ENCODE measurements around the gene EHBP1. TPM values are rescaled to one million over a fixed set of nuclear protein-coding genes. Genes with fewer than 3 reads are reported as not detected.

Gene EHBP1
- total RNA-seq, 2 donors from 2014 or later = 34.6 to 49.8 TPM

DNA sequence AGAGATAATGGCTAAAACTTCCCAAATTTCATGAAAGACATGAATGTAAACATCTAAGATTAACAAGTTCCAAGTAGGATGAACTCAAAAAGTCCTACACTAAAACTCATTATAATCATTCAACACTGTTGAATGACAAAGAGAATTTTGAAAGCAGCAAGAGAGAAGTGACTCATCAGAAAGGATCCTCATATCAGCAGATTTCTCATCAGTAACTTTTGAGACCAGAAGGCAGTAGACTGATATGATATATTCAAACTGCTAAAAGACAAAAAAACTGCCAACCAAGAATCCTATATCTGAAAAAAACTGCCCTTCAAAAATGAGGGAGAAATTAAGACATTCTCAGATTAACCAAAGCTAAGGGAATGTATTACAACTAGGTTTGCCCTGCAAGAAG is 214.6 kb downstream of the EHBP1 start:
- Histone ChIP-seq H3K9me3 (ENCODE audit: control insufficient read depth, low read length) (peaks cover 16% of the 10 kb centered on the region), H3K27ac (ENCODE audit: low read depth, low read length) (no peak overlapping the region), H3K36me3 (ENCODE audit: control insufficient read depth, insufficient read depth, low read length) (no peaks in the 10 kb centered on the region), H3K27me3 (ENCODE audit: control insufficient read depth, insufficient read depth, low read length, poor library complexity, severe bottlenecking) (no peaks in the 10 kb centered on the region), H3K4me3 (ENCODE audit: low read length) (no peak overlapping the region), H3K4me1 (ENCODE audit: control insufficient read depth, insufficient read depth, low read length) (no peaks in the 10 kb centered on the region), H3K9ac (ENCODE audit: extremely low read depth, low read length, poor library complexity, severe bottlenecking) (no peak overlapping the region)
- Mint-ChIP-seq H3K4me3 (no peak overlapping the region), H3K27me3 (ENCODE audit: insufficient read depth) (no peaks in the 10 kb centered on the region), H3K4me1 (no peaks in the 10 kb centered on the region), H3K27ac (no peak overlapping the region), H3K36me3 (ENCODE audit: low read depth) (peaks cover 29% of the 10 kb centered on the region), H3K9me3 (peaks cover 20% of the 10 kb centered on the region)
- DNase-seq = no peak
- TF ChIP-seq, protein P1, sequence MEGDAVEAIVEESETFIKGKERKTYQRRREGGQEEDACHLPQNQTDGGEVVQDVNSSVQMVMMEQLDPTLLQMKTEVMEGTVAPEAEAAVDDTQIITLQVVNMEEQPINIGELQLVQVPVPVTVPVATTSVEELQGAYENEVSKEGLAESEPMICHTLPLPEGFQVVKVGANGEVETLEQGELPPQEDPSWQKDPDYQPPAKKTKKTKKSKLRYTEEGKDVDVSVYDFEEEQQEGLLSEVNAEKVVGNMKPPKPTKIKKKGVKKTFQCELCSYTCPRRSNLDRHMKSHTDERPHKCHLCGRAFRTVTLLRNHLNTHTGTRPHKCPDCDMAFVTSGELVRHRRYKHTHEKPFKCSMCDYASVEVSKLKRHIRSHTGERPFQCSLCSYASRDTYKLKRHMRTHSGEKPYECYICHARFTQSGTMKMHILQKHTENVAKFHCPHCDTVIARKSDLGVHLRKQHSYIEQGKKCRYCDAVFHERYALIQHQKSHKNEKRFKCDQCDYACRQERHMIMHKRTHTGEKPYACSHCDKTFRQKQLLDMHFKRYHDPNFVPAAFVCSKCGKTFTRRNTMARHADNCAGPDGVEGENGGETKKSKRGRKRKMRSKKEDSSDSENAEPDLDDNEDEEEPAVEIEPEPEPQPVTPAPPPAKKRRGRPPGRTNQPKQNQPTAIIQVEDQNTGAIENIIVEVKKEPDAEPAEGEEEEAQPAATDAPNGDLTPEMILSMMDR (conservative IDR thresholded peaks at IDR 0.05) = no peak

DNA sequence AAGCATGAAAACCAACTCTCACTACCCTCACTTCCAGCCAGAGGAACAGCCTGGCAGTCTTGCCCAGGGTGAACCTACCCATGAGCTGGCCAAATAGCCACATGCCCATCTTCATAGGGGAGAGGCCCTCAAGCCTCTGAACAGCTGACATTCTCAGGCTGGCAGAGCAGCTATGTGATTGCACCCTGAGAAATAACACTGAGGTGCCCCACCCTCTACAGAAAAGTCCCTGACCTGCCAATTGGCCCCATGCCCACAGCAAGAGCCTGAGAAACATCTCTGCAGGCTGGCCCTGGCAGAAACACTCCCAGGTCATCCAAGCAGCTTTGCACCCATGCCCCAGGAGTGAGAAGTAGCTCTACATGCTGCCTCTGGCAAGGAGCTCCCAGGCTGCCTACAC is 217.7 kb downstream of the EHBP1 start:
- Mint-ChIP-seq H3K36me3 (ENCODE audit: low read depth) (peaks cover 29% of the 10 kb centered on the region), H3K9me3 (peaks cover 29% of the 10 kb centered on the region), H3K27ac (no peak overlapping the region), H3K4me3 (no peak overlapping the region), H3K27me3 (ENCODE audit: insufficient read depth) (no peaks in the 10 kb centered on the region), H3K4me1 (no peaks in the 10 kb centered on the region)
- H3K27me3 ChIP-seq (ENCODE audit: control insufficient read depth, insufficient read depth, low read length, poor library complexity, severe bottlenecking) = no peaks in the 10 kb centered on the region
- H3K36me3 ChIP-seq (ENCODE audit: control insufficient read depth, insufficient read depth, low read length) = no peaks in the 10 kb centered on the region
- H3K9ac ChIP-seq (ENCODE audit: extremely low read depth, low read length, poor library complexity, severe bottlenecking) = no peak overlapping the region
- no peak overlapping the region for H3K4me3 ChIP-seq (ENCODE audit: low read length)
- H3K4me1 ChIP-seq (ENCODE audit: control insufficient read depth, insufficient read depth, low read length) = no peaks in the 10 kb centered on the region
- H3K27ac ChIP-seq (ENCODE audit: low read depth, low read length) = no peak overlapping the region
- TF ChIP-seq, protein P1 (conservative IDR thresholded peaks at IDR 0.05) = no peak
- H3K9me3 ChIP-seq (ENCODE audit: control insufficient read depth, low read length) = peaks cover 16% of the 10 kb centered on the region
- DNase-seq = no peak

DNA sequence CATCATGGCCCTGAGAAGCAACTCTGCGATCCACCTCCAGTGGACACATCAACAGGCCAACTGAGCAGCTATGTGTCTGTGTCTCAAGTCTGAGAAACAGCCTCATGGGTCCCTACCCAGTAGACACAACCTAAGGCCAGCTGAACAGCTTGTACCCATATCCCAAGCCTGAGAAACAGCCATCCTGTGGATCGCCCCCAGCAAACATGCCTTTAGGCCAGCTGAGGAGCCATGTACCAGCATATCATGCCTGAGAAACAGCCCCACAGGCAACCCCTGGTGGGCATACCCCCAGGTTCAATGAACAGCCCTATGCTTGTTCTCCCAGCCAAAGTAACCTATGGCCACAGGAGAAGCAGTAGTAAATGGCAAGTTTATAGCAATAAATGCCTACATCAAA is 218.4 kb downstream of the EHBP1 start:
- no peak overlapping the region for H3K27ac ChIP-seq (ENCODE audit: low read depth, low read length)
- TF ChIP-seq, protein P1 (conservative IDR thresholded peaks at IDR 0.05) = no peak
- no peak overlapping the region for H3K4me3 ChIP-seq (ENCODE audit: low read length)
- 82 to 93% methylated on average over 2 of the region's 2 CpGs for WGBS, 2 experiments (ENCODE audit: insufficient coverage in 1 of 2, insufficient read length in 1 of 2)
- H3K9ac ChIP-seq (ENCODE audit: extremely low read depth, low read length, poor library complexity, severe bottlenecking) = no peak overlapping the region
- no peaks in the 10 kb centered on the region for H3K27me3 ChIP-seq (ENCODE audit: control insufficient read depth, insufficient read depth, low read length, poor library complexity, severe bottlenecking)
- peaks cover 29% of the 10 kb centered on the region for H3K9me3 Mint-ChIP-seq
- no peaks in the 10 kb centered on the region for H3K27me3 Mint-ChIP-seq (ENCODE audit: insufficient read depth)
- no peaks in the 10 kb centered on the region for H3K36me3 ChIP-seq (ENCODE audit: control insufficient read depth, insufficient read depth, low read length)
- H3K36me3 Mint-ChIP-seq (ENCODE audit: low read depth) = peaks cover 29% of the 10 kb centered on the region
- no peak overlapping the region for H3K27ac Mint-ChIP-seq
- DNase-seq = no peak
- no peaks in the 10 kb centered on the region for H3K4me1 ChIP-seq (ENCODE audit: control insufficient read depth, insufficient read depth, low read length)
- no peaks in the 10 kb centered on the region for H3K4me1 Mint-ChIP-seq
- no peak overlapping the region for H3K4me3 Mint-ChIP-seq
- peaks cover 16% of the 10 kb centered on the region for H3K9me3 ChIP-seq (ENCODE audit: control insufficient read depth, low read length)

All from endodermal cell (in vitro differentiated cells).